HuH-7 (cell line): ENCODE data around the gene KIF18A.

Experiments
- DNase-seq: peaks from one replicate; pipeline ENCODE4 v3.0.0; 2011; ENCODE audit warnings: low spot score

Gene KIF18A

DNA sequence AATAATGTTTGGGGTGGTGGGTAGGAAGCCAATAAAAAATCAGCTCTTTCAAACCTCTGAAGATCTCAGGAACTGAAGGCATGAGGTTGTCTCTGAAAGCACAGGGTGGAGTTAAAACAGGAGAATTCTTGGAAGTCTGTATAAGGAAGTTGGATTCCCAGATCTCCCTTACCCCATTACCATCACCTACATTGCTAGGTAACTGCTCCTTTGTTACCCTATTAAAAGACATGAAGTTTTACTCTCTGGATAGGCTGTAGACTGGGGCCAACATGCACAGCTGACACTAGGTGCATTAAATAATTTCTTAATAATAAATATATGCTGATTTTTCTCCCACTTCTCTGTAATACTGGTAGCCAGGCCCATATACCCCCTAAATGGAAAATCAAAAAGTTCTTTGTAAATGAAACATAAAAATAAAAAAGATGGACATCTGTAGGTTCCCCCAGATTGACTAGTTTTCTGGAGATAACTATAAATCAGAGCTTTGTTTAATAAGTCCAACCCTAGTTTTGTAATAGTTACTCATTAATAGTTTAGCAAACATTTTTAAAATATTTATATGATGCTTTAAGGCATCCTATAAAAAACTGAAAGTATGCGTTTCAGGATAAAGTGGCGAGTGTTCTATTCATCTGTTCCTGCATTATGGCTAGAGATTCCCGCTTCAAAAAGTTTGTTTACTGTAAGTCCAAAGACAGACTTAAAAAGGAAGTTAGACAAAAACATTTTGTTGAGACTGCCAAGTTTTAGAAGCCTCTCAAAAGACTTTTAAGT lies 63.8 kb downstream of the KIF18A start:
- no peak for DNase-seq

DNA sequence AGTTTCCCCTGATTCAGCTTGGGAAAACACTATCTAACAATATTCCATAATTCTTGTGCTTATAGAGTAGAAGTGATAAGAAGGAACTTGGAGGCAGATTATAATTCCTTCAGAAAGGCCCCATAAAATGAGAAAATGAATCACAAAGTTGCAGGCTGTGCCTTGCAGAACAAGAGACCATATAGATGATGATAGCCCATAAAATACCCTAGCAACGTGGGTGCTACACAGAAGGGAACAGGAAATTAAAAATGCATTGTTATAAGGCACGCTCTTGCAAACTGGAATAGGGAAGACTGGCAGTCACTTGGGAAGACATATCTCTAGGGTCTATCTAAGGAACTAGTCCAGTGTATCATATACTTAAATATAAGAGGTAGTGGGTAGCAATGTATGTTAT lies 67.6 kb downstream of the KIF18A start:
- DNase-seq: no peak

DNA sequence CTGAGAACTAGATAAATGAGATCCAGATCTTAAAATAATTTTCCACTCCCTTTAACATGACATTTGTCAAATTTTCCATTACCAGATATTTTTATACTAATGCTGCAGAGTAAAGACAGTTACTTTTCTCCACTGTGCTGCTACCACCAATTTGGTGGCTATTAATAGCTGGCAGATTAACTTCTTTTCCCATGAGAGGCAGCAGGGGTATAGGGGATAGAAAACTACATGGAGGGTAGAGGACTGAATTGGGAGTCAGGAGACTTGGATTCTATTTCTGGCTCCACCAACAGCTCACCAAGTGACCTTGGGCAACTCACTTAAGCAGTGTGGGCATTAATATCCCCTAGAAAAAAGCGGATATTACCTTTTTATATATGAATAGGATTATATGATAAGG lies 69.2 kb downstream of the KIF18A start:
- no peak for DNase-seq

DNA sequence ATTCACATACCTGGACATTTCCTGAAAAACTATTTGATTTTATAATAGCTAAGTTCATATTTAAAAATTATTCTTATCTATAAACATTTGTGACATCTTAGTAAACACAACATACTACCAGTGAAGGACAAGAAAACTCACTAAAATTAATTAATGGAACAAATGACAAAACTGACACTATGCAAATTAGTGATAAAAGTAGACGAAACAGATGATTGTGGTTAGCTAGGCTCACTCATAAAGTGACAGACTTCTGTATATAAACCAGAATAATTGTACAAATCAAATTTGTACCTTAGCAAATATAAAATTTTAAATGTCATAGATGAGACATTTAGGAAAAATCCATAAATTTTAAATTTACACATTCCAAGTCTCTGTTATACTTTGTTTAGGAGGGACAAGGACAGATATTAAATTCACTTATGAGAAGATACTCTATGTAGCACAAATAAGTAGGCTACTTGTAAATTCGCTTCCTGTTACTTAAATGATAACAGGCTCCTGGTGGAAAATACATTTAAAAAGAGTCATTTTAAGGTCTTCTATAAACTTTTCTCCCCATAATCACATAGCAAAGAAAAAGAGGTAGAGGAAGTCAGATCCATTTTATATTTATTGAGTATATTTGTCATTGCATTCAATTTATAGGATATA lies 81.2 kb downstream of the KIF18A start:
- no peak for DNase-seq

DNA sequence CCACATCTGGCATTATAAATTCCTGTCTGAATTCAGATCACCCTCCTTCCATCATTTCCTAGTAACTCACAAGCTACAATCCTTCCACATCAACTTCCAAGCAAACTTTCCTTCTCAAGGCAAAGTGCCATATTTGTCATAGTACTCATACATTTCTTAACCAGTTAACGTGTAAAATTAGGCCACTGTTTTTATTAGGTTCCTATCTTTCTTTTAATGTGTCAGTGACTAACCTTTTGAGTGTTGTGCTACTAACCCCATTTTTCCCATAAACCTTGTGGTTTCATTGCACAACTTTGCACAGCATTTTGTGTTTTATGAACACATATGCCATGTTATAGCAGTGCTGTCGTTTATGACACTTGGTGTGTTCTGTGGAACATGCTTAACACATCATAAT lies 90.1 kb downstream of the KIF18A start:
- DNase-seq: no peak

DNA sequence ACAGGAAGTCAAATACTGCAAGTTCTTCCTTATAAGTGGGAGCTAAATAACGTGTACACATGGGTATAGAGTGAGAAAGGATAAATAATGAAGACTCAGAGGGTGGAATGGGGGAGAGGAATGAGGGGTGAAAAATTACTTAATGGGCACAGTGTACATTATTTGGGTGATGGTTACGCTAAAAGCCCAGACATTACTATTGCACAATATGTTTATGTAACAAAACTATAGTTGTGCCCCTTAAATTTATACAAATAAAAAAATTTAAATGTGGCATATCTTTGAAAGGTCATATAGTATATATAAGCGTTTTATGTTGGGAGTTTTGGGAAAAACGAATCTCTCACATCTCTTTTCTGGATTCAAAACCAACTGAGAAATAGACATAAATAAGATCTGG lies 96.1 kb downstream of the KIF18A start:
- no peak for DNase-seq

DNA sequence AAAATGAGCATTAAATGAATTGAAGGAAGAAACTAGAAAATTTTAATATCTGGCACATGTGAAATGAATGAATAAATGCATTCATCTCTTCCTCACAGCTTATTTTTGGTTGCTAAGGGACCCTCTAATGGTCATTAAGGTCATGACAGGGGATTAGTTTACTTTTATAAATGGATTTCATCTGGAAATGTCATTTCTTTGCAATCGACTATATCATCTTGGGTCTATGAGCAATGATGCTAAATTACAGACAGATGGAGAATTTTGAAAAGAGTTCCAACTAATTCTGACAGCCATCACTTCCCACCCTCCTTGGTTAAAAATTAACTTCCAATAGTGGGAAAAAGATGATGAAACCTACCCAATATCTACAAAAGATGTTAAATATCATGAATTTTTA lies 98.0 kb downstream of the KIF18A start:
- no peak for DNase-seq

DNA sequence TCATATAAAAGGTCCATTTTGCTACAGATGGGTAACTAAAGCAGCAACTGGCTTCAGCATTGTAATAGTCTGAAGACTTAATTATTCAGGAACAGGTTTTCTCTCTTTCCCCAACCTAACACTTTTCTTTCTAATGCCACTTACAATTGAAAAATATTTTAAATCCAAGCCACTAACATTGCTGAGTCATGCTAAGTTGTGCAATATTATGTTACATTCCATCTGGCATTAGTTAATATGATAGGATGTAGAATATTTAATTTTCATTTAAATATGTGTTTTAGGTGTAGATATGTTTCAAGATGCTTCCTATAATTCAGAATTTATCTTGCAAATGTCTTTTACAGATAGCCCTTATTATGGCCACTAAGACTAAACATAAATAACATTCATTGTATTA lies 98.6 kb downstream of the KIF18A start:
- no peak for DNase-seq

DNA sequence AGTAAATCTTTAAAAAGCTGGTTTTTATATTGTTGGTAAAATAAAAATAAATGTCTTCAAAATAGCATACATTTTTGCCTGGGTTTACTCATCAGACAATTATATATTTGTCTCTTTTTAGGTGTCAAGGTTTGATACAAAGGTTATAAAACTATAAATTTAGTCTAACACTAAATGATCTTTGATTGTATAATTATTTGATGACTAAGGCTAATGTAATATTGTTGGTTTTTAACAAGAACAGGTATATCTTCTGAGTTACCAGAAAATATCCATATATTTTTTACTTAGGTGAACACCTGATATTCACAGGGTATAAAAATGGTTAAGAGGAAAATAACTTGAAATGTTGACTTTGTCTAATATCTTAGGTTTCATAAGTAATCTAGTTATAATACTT lies 104.3 kb downstream of the KIF18A start:
- DNase-seq: no peak

DNA sequence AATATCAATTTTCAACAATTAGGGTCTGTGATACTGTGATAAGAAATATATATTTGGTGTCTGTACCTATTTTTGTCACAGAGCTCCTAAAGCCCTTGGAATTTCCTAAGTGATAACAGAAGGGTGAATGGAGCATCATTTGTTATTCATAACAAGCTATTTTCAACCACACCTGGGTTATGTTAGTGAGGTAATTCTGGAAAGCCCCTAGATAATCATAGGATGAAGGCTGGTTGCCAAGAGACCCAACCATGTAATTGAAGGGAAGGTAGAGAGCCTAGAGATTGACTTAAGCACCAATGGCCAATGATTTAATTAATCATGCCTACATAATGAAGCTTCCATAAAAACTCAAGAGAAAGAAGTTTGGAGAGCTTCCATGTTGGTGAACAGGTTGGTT lies 109.4 kb downstream of the KIF18A start:
- no peak for DNase-seq

DNA sequence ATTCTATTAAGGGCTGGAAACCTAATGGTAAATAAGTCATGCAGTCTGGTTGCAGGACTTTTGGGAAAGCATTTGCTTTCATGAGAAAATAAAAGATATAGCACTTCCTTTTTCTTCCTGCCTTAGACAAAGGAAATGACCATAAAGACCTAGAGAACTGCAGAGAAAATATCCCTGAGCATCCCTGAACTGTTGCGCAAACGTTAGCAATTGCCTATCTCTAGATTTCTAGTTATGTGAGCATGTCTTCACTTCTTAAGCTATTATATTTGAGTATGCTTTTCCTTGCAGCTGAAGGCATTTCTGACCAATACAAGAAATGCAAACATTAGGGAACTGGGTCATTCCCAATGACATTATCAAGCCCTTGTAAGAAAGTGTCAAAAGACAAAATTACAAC lies 110.6 kb downstream of the KIF18A start:
- no peak for DNase-seq

DNA sequence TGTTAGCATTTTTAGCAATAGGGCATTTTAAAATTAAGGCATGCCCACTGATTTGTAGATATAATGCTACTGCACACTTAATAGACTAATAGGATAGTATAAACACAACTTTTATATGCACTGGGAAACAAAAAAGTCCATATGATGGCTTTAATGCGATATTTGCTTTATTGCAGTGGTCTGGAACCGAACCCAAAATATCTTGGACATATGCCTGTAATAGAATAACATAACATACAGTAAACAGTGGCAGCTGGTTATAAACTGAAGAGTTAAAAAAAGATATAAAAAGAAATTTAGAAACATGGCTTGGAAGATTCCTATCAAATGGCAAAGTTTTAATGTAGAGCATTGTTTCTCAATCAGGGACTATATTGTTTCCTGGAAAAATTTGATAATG lies 111.9 kb downstream of the KIF18A start:
- no peak for DNase-seq

DNA sequence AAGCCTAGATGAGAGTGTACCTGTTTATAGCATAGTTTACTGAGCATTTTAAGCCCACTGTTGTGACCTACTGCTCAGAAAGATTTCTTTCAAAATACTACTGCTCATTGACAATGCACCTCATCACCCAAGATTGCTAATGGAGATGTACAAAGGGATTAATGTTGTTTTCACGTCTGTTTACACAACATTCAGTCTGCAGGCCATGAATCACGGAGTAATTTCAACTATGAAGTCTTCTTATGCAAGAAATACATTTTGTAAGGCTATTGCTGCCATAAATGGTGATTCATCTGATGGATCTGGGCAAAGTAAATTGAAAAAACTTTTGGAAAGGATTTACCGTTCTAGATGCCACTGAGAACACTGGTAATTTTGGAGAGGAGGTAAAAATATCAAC lies 112.9 kb downstream of the KIF18A start:
- no peak for DNase-seq

DNA sequence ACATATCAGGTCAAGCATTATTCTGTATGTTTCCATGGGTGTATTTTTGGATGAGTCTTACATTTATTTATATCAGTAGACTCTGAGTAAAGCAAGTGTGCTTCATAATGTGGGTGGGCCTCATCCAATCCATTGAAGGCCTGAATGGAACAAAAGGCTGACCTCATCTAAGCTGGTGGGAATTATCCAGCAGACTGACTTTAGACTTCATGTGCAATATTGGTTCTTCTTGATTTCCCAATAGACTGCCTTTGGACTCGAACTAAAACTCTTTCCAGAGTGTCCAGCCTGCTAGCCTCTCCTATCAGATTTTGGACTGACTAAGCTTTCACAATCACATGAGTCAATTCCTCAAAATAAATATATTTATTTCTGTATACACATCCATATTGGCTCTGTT lies 116.2 kb downstream of the KIF18A start:
- no peak for DNase-seq

DNA sequence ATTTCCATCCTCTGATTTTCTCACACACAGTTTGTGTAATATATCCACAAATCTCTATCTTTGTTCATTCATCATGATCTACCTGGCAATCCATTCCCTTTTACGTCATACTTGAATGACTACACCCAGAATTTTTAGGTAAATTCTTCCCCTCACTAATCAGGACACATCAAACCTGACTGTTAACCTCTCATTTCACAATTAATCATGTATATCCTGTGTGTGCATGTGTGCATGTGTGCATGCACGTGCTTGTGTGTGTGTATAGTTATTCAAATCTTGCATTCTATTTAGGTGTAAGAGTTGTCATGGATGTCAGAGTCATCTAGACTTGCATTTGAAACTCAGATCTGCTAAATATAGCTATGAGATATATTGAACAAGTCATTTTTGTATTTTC lies 130.4 kb downstream of the KIF18A start:
- no peak for DNase-seq

DNA sequence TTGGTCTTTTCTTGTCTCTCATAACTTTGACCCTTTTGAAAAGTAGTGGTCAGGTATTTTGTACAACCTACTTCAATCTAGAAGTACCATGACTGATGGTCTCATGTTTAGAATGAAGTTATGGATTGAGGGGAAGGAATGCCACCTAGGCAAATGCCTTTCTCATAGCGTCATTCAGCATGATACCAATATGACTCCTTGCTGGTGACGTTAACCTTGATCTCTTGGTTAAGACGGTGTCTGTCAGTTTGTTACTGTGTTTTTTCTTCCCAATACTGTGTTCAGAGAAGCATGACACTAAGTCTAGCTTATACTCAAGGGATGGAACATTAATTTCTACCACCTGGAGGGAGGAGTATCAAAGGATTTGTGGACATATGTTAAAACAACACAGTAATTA lies 130.9 kb downstream of the KIF18A start:
- no peak for DNase-seq

DNA sequence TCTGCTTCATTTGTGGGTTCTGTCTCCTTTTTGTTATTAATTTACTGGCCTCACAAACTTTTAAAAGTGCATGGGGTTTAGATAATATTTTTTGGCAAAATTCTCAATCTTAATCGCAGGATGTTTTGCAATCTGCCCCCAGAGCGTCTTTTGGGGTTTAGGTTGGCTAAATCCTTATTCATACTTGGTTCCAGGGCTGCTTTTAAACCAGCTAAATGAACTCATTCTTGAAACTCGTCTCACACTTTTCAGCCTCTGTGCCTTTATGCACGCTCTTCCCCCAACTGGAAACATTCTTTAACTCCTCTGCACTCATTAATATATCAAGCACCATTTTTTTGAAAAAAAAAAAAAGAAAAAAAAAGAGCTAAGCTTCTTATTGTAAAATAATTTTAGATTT lies 131.7 kb downstream of the KIF18A start:
- DNase-seq: no peak

DNA sequence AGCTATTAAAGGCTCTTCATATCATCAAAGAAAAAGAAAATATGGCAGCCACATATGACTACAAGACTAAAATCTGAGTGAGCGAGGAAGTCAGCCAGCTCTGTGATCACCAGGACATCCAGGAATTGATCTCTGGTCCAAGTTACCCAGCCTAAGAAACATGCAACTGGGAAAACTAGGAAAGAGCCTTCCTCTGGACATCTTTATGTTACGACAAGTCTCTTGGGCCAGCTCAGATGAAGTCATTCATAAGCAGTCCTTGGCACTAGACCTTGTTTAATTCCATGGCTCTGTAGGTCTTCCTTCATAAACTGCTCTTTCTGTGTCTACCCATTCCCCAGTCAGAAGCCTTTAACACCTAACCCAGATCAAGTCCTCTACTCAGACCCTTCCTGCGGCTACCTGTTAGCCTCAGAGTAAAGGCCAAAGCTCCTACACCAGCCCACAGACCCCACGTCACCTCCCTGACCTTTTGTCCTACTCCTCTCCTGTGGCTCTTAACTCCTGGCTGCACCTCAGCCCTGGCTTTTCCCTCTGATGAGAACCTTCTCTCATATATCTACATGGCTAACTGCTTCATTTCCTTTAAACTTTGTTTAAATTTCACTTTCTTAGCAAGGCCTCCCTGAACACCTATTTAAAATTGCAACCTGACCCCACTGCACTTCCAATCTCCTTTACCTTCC lies 134.0 kb downstream of the KIF18A start:
- no peak for DNase-seq

DNA sequence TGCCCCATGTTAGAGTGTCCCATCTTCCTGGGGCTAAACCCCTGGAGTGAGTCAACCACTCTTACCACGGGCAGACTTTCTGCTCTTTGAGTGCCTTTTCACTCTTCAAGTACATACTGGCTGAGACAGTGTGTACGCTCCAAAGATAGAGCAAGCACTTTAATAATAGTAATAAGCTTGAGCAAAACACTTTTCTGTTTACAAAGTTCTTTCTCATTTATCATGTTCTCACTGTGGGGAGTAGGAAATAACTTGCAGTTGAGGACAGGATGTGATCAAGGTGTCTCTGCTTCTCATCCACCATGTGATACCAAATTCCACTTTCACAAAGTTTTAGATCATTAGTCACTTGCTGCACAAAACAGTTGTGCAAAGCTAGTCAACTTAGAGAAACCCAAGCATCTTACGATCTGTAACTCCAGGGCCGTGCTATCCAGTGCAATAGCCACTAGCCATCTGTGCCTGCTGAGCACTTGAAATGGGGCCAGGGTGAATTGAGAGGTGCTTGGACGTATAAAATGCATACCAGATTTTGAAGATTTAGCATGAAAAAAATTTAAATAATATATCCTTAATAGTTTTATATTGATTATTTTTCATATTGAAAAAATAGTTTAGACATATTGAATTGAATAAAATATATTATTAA lies 135.3 kb downstream of the KIF18A start:
- no peak for DNase-seq

DNA sequence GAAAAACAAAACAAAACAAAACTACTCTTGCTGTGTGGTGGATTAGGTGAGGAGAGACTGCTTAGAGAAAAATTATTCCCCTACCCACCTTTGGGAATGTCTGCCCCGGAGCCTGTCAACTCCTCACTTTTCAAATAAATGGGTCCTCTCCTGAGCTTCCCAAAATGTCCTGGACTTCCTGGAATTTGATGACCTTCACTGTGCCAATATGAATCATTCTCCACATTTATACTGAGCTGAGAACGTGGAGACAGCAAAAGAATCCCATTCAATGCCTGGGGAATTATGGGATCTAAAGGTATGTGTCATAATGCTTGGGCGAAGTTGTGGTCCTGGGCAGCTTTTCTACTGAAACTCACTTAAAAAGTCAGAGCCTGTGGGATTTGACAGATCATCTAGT lies 136.8 kb downstream of the KIF18A start:
- DNase-seq: no peak
